ENCODE measurements around the gene TENT5A.
"Not testable (repeated sequence)": the region's sequence is repeated elsewhere in the genome, so short reads cannot be mapped to it uniquely, and the experiment has no call there.

The TENT5A gene

DNA sequence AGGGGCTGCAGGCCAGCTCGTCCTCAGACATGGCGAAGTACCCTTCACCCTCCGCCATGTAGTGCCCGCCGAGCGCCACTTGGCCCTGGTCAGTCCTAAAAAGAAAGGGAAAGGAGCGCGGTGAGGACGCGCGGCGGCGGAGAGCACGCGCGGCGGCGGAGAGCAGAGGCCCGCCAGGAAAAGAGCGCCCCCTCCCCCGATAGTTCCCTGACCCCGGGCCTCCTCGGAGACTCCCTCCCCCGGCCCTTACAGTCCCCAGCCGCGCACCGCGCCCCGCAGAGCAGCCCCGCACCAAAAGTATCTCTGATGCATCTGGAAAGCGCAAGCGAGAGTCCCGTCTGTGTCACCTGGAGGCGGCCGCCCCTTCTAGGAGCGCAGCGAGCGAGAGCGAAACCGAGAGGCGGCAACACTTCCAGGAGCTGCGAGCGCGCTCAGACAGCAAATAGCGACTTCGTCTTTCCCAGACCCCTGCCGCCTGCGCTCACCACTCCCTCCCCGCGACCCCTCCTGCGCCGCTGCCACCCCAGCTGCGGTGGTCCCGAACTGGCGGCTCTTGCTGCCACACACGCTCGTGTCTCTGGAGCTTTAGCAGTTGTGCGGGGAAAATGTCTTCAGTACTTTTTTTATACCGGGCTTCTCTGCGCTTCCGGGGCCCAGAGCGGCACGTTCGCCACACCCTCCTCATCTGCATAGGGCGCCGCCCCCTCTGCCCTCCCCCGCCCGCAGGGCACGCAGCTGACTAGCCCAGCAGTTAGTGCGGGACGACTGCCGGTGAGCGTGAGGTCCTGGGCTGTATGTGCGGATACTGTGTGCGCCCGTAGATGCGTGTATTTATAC, at the start of gene TENT5A:
TENT5A (minus strand) TSS at position 598 of the 837 bp plus-strand sequence; CDS start at position 58, 540 bp downstream.
- DNase-seq, result peak; percentile 87

DNA sequence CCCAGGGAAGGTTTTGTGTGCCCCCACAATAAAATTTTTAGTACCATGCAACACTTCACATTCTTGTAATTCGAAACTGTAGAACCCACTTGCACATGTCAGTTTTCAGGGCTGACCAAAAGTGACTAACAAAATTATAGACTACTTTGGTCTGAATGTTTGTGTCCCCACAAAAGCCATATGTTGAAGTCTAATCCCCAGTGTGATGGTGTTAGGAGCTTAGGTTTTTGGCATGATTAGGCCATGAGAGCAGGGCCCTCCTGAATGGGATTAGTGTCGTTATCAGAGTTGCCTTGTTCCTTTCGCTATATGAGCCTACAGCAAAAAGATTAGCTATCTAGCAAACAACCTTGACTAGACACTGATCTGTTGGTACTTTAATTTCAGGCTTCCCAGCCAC, 49.0 kb upstream of the TENT5A start:
- DNase-seq, result no peak

DNA sequence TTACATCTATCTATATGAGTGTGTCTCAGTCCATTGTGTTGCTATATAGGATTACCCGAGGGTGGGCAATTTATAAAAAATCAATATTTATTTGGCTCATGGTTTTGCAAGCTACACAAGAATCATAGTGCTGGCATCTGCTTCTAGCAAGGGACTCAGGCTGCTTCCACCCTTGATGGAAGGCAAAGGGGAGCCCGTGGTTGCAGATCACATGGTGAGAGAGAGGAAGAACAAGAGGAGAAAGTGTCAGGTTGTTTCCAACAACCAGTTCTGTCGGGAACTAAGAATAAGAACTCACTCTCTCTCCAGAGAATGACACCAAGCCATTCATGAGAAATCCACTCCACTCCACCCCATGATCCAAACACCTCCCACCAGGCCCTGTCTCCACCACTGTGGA, 48.2 kb upstream of the TENT5A start:
- DNase-seq, result no peak

DNA sequence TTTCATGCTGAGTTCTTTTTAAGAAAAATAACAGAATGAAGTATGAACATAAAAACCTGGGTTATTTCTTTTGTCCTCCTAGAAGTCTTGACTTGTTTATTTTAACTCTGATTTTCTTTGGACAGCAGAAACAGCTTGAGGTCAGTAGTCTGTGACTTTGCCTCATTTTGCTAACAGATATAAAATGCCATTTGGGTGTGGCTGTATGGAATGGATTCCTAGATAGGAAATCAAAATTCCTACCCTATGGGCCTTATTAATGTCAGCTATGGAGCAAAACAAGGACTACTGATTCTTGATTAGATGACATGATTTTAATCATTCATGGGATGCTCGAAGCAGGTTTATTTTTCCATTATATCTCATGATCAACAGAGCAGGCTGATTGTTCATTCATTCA, 46.8 kb upstream of the TENT5A start:
- no peak for DNase-seq

DNA sequence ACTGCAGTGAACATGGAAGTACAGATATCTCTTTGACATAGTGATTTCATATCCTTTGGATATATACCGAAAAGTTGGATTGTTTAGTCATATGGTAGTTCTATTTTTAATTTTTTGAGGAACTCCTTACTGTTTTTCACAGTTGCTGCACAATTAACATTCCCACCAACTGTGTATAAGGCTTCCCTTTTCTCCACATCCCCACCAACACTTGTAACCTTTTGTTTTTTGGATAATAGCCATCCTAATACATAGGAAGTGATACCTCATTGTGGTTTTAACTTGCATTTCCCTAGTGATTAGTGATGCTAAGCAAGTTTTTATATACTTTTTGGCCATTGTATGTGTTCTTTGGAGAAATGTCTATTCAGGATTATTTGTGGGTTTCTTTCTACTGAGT, 45.1 kb upstream of the TENT5A start:
- DNase-seq, result no peak

DNA sequence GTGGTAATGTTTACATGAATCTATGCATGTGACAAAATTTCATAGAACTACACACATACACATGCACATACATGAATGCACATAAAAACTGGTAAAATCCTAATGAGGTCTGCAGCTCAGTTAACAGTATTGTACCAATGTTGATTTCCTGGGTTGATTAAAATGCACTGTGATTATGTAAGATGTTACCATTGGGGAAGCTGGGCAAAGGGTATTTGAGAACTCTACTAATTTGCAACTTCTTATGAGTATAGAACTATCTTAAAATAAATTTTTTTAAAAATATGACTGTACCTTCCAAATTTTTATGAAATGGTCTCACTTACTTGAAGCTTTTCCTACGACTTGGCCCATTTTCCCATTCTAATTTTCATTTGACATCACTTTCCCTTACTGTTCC, 43.4 kb upstream of the TENT5A start:
- no peak for DNase-seq

DNA sequence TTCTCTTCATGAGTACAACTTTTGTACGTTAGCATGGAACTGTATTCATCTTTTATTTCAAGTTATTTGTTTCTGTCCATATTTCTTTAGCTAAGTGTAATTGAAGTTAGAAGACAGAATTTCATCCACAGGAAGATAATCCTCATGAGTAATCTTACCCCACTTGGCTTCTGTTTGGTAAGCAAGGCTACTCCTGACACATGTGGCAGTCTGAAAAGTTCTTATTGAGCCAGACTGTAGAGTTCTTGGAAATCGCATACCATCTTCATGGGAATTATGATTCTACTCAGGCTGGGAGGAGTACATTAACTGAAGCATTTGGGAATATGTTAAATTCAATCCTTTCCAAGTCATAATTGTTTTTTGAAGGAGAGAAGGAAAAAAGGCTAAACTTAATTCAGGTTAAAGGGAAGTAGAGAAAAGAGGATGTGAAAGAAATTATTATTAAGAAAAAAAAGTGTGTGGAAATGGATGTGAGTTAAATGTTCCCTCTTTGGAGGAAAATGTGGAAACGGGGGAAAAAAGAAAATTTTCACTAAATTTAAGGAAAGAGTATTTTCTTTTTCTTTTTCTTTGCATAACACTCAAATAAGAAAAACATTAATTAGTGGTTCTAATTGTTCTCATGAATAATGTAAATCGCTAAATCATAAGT, 41.5 kb upstream of the TENT5A start:
- no peak for DNase-seq

DNA sequence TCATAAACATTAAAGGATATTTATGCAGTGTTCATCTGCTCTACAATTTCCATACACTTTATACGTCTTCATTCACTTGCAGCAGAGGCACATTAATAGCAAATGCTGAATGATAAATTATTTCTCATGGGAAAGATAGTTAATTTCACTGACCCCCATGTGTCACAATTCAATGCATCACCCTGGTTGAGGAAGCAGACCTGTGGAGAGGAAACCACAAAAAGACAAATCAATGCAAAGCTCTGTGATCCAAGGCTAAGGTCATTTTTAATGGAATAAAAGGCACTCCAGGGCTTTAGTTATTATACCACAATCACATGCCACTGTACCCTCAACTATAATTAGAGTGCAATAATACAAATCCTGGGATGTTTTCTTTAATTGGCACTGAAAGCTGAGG, 40.3 kb upstream of the TENT5A start:
- DNase-seq, result peak; percentile 11

DNA sequence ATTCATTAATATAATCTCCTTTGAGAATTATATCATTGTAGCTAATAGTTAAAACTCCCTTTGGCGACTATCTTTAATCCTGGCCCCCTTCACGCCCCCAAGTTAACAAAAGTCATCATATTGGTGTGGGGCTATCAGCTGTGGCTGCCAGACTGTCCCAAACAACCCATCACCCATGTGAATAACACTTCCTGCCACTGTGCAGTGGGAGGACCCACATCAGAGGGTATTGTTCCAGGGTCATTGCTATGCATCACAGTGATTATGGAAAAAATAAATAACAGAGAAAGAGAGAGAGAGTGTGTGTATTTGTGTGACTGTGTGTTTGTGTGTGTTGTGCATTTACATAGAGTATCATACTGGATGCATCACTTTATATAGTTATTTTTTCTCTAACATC, 39.3 kb upstream of the TENT5A start:
- DNase-seq, result no peak

DNA sequence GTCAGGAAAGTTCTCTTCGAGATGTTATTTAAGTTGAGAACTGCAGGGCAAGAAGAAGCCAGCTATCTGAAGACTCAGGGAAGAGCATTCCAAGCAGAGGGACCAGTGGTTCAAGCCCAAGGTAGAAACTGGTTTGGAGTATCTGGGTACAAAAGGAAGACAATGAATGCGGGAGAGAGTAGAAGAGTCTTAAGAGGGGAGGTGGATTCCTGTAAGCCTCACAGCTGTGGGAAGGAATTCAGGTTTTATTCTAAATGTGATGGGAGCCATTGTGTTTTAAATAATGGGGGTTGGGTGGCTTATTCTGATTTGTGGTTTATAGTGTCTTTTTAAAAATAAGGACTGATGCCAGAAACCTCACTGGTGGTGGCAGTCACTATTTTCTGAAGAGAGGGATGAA, 37.6 kb upstream of the TENT5A start:
- DNase-seq, result no peak

DNA sequence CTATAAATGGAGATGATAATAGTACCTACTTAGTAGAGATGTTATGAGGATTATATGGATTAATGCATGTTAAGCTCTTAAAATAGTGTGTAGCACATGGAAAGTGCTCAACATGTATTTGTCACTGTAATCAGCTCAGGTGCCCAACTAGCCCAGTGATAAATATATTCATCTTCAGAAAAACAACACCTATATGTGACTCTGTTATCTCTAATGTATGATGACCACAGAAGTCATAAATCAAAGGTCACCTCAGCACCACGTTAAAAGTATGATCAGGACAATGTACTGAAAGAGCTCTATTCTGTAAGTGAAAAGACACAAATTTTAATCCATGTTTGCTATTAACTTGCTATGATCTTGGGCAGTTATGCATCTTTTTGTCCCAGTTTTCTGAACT, 36.8 kb upstream of the TENT5A start:
- no peak for DNase-seq

DNA sequence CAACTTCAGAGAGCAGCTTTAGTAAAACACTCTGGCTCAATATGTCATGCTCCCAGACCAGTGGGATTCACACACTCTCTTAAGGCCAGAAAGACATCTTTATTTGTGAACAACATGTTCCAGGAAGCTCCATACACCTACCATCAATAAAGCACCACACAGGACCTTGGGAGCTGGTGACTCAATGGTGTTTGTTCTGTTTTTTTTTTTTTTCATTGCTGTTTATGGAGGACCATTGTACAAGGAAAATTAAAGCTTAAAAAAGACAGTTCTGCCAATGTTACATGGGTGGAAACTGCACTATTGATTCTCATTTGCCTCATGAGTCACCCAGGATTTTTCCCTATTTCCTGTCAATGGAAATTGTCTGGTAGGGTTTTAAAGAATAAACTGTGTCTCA, 36.3 kb upstream of the TENT5A start:
- no peak for DNase-seq

DNA sequence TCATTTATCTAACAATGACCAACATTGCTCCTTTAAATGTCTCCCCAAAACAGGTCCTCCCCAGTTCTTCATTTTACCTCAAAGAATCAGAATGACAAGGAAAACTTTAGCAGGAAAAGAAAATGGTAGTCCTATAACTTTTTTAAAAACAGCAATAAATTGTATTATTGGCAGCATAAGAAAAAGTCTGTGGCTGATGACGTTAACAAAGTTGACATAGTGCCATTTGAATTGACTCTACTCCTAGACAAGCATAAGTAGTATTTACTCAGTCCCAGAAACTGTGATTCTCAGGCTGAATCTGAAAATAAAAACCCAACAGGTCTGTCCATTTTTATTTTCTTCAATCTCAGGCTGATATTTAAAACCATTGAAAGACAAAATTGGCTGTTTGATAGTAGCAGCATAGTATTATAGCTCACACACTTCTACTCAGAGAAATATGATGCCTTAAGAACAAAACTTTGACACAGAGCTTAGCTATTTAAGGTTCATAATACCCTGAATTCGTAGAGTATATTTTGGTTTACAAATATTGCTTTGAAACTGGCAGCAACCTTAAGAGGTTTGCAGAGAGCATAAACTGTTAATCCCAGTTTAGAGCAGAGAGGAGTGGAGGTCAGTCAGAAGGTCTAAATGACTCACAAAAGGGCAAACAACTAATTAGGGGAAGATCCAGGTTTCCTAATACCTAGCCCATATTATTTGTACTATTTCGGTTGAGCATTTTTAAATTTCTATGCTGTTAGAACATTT, 35.0 kb upstream of the TENT5A start:
- DNase-seq, result no peak

DNA sequence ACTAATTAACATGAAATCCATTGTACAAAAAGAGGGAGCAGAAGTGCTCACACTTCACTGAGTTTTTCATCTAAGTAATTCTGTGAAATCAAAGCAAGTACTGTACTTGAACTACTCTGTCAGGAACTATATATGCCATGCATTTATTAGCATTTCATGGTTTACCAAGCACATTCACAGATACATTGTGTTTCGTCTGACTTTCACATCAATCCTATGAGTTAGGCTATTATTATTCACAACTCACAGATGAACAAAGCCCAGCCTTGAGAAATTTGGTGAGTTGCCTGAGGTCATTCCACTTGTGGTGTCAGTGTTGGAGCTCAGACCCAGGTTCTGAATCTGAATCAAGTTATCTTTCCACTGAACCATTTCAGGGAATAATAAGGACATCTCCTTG, 33.7 kb upstream of the TENT5A start:
- no peak for DNase-seq

DNA sequence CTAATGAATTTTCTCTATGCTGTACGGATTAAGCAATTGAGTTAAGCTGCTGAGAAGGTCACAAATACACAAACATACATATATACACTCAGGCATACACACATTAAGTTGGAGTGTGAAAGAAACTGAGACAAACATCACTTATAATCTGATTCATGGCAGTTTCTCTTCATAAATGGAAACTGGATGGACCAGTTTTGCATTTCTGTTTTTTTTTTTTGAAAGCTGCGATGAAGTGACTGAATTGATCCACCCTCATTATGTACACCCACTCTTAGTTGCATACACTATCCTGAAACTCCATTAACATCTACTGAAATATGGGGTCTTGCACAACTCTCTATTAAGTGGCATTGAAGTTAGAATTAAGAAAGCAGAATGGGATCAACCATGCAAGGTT, 32.9 kb upstream of the TENT5A start:
- DNase-seq, result no peak

DNA sequence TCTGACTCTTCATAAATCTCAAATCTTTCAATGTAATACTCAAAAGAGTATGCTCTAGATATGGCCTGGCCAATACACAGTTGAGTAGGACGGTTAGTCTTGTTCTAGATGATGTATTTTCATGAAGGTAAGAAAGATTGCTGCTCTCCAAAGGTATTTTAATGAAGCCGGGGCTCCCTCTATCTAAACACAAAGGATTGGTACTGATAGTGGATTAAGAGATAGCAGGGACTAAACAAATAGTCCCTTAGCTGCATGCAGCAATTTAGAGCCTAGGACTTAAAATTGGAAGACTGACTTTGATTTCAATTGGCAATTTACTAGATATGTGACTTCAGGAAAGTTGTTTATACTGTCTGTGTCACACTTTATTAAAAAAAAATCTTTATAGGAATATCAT, 31.4 kb upstream of the TENT5A start:
- DNase-seq, result no peak

DNA sequence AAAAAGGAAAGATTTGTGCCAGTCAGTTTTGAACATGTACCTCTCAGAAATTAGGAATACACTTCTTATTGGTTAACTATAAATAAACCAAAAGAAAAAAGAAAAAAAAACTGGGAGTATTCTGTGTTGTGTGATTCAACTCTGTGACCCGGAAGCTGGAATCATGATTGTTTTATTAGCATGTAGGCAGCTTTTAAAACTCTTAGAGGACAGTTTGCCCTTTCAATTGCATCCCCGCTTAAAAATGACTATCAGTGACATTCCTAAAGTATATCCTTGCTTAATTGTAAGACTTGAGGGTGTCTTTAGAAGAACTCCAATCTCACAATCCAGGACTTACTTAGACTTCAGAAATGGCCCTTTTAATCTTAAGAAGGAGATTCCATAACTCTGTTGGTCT, 29.1 kb upstream of the TENT5A start:
- no peak for DNase-seq

DNA sequence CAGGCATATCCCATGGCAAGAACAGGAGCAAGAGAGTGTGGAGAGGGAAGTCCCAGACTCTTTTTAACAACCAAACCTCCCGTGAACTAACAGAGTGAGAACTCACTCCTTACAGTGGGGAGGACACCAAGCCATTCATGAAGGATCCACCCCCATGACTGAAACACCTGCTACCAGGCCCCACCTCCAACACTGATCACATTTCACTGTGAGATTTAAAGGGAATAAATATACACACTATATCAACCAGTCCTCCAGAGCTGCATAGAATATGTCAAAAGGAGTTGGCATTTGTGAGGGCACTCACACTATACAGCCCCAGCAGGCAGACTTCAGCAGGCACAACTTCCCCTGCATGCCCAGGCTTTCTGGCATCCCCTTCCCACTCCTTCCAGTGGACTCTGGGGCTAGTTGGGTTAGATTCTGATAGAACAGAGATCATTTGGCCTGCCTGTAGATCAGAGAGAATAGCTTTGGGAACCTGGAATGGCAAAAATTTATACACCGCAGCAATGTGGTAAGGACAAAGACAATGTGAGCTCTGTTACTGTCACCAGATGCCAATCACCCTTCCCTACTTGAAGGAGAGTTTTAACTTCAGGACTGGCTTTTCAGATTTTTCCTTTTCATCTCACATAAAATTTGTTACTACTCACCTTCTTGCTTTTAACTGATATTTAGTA, 25.2 kb upstream of the TENT5A start:
- peak; percentile 8 for DNase-seq

DNA sequence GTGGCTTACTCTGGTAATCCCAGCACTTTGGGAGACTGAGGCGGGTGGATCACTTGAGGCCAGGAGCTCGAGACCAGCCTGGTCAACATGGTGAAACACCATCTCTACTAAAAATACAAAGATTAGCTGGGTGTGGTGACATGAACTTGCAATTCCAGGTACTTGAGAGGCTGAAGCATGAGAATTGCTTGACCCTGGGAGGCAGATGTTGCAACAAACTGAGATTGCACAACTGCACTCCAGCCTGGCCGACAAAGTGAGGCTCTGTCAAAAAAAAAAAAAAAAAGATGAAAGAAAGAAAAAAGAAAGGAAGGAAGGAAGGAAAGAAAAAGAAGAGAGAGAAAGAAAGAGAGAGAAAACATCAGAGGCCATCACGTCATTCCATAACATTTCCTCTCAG, 23.7 kb upstream of the TENT5A start:
- not testable (repeated sequence) for DNase-seq

DNA sequence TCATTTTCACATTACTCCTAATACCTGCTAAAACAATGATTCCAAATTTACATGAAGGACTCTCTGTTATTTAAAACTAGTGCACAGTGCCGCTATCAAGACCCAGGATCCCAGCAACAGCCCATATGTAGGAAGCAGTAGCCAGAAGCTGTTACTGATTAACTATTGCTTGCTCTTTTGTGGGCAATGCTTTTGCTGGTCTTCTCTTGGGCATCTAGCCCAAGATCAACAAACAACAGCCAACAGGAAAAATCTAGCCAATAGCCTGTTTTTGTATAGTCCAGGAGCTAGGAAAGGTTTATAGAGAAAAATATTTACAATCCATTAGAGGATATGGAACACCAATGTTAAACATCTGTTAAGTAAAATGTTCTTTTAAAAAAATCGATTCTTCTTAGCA, 22.1 kb upstream of the TENT5A start:
- DNase-seq, result peak; percentile 97

DNA sequence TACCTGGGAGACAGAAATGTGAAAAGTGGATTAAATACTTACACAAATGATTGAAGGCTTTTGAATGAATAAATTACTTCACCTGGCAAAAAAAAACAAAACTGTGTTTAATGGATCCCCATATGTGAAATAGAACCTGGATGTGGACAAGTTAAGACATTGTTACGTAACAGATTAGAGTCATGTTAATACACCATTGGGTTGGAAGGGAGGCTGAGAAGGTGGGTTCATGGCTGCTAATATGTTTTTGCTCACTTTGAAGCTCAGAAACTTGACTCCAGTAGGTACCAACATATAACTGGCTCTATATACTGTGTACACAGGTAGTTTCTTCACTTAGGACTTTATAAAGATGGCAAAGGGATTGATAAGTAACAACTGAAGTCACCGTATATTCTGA, 21.4 kb upstream of the TENT5A start:
- DNase-seq, result no peak

DNA sequence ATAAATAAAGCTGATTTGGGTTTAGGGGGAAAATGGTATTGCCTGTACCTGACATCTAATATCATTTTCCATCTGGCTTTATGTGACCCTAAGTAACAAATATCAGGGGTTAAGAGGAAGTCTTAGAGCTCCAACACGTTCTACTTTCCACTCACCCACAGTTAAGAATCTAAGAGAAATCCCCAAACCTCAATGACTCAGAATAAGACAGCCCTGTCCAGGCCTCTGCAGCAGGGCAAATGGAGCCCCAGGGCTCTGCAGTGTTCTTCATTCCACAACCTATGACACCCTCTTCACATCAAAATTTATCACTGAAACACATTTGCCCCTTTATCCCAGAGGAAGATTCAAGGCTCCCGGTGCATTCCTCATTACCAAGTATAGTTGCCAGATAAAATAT, 20.3 kb upstream of the TENT5A start:
- no peak for DNase-seq

DNA sequence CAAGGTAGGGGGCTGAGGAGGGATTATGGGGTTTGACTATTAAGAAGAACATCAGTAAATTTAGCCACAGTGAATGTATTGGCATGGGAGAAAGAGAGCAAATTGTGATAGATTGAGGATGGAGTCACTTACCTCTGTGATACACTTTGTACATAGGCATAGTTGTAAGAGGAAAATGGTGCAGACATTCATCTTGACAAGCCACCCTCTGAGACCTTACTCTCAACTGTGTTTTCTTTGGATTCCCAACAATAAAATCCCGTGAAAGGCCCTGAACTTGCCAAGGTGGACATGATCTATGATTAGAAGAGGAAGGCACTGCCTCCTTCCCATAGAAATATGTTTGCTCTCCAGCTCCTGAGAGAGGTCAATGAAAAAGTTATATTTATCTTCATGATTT, 18.6 kb upstream of the TENT5A start:
- no peak for DNase-seq
